ENCODE results near the gene CARS2.

GRCh38 chr13:110639935-110640334 lies 66.0 kb downstream of the CARS2 start:
- TF ChIP-seq CTCF (conservative IDR thresholded peaks at IDR 0.05 in 1 of 2, IDR thresholded peaks at IDR 0.05 in 1 of 2; ENCODE audit: extremely low read depth in 1 of 2, insufficient read depth in 1 of 2, low read depth in 1 of 2, low read length in 2 of 2) (no peak), EZH2 (IDR thresholded peaks at IDR 0.05; ENCODE audit: borderline replicate concordance, low read length) (no peak)
